Right ventricle myocardium inferior (tissue), 1 donor: ENCODE data around the gene NUAK2. TPM values are rescaled to one million over a fixed set of nuclear protein-coding genes. Genes with fewer than 3 reads are reported as not detected.
"Not testable (repeated sequence)": the region's sequence is repeated elsewhere in the genome, so short reads cannot be mapped to it uniquely, and the experiment has no call there.

Experiments used
- ATAC-seq: fragments of 200-7000 bp; cut with Tn5 transposase; one replicate; pipeline ENCODE4 v1.9.1; 2020; ENCODE audit warnings: mild to moderate bottlenecking, moderate library complexity
- DNase-seq: peaks from one replicate; pipeline ENCODE4 v3.0.0; 2021; ENCODE audit errors: missing footprints
- intact Hi-C: fragments of 100-400 bp; cut with DNase I; formaldehyde crosslinking; loops from one replicate; pipeline ENCODE4 v1.11.0; 2022
- long read RNA-seq: library from polyadenylated mRNA; unstranded; transcript quantifications from one replicate; pipeline ENCODE4 v2.0.0, GENCODE V29; 2021
- total RNA-seq: library from RNA; stranded (reverse); fragmentation: NEBNext Ultra II Directional; extraction: Animal tissue kit (Norgen Biotek cat#: 25700); gene quantifications from one replicate; pipeline ENCODE4 v1.2.1, GENCODE V29; 2021
- donor health status: DM: no; HTN: yes; CAD: no; lungs with severe emphysema.

NUAK2 gene
- total RNA-seq = 1.1 TPM
- long read RNA-seq = 0 reads

DNA sequence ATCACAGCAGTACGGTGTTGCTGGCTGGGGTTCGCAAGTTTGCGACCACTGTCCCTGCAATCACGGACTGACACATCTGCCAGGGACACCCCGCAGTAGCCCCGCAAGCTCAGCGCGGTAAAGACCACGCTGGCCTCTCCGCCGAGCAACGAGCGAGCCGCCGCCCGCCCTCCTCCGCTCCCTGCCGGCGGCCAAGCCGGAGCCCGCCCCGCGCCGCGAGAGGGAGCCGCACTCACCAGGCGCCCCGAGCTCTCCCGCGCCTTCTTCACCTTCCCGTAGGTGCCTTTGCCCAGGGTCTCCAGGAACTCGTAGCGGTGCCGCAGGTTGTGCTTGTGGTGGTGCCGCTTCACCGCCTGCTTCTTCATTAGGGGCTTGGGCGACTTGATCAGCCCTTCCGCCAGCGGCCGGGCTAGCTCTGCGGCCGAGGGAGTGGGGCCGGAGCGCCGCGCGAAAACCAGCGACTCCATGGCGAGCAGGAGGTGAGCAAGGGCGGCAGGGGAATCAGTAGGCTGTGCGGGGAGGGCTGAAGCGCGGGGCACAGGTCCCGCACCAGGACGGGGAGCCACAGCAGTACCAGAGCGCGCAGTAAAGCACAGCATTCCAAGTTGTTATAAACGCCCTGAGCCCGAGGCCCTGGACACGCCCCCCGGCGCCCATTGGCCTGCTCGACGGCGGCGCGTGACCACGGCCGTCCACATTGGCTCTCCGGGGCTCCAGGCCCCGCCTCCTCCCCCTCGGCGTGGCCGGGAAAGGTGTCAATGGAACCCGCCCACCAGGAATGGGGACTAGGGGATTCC, at the start of gene NUAK2:
NUAK2 (minus strand) TSS at position 584 of the 797 bp plus-strand sequence; CDS start at position 467, 117 bp downstream.
- intact Hi-C loops = loop anchor here (1.0 kb wide), 1 partner anchor 48 kb away; no protein-coding TSS in a partner anchor
- ATAC-seq = peak; percentile 93
- DNase-seq = peak; percentile 98

- DNase-seq = no peak
- intact Hi-C loops = no loop called here
Measured at GRCh38 chr1:205370780-205371179, 49.2 kb upstream of the NUAK2 start.

DNA sequence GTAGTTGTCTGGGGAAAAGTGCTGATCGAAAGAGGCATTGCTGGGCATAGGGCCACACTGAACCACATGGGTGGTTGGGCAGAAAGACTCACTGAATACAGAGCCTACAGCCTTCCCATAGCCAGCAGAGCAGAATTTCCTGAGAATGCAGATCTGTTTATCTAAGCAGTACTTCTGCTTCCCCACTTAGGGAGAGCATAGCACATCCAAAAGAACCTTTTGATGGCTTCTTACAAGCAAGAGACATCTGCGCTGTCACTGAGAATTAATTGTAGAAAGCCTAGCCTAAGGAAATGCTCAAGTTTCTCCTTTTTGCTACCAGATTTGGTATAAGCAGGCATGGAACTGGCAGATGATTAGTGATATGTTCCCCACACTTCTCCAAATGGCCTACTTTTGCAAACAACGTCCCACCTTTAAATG, 48.2 kb upstream of the NUAK2 start:
- DNase-seq = no peak
- intact Hi-C loops = no loop called here
- no peak for ATAC-seq

More at GRCh38 chr1:205370780-205371179, 49.2 kb upstream of the NUAK2 start:
- no peak for ATAC-seq

DNA sequence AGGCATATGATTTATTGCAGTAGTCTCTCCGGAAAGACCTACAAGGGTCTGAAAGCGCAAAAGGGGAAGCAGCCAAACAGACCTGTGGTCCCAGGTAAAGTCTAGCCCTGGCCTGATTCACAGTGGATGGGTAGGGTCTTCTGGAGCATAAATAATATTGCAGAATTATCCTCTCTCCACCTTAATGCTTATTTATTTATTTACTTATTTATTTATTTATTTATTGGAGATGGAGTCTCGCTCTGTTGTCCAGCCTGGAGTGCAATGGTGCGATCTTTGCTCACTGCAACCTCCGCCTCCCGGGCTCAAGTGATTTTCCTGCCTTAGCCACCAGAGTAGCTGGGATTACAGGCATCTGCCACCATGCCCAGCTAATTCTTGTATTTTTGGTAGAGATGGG, 46.9 kb upstream of the NUAK2 start:
- DNase-seq (no peak), ATAC-seq (no peak)
- intact Hi-C loops = no loop called here

DNA sequence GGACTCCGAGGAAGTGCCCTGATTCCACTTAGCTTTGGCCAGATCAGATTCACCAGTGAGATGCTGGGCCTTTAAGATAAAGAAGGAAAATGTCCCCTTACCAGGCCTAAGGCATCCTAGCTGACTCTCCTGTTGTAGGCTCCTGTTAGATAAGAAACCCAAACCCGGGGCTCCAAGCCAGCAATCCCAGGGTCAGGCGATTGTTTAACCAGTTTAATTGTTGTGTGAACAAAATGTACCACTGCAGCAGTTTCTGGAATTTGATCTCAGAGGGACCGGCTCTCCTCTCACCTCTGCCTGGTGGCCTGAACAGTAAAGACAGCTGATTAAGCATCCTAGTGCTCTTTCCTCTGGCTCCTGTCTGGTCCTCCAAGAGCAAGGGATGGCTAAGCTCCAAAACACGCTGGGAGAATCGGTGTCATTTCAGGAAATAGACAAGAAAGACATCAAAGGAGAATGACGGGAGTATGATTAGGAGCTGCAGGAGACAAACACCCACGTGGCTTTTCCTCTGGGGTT, 44.5 kb upstream of the NUAK2 start:
- no peak for ATAC-seq
- DNase-seq = no peak
- intact Hi-C loops = no loop called here

- DNase-seq, intact Hi-C loops, ATAC-seq: not testable (repeated sequence)
Measured at GRCh38 chr1:205365086-205365485, 43.5 kb upstream of the NUAK2 start.

GRCh38 chr1:205360891-205361290, 39.3 kb upstream of the NUAK2 start:
- DNase-seq = no peak
- intact Hi-C loops = no loop called here
- no peak for ATAC-seq

GRCh38 chr1:205359771-205360565, 38.4 kb upstream of the NUAK2 start:
- no peak for ATAC-seq

GRCh38 chr1:205358579-205358978, 37.0 kb upstream of the NUAK2 start:
- DNase-seq (no peak), ATAC-seq (no peak)
- intact Hi-C loops = no loop called here

More at GRCh38 chr1:205359771-205360565, 38.4 kb upstream of the NUAK2 start:
- DNase-seq = no peak
- intact Hi-C loops = no loop called here

GRCh38 chr1:205357567-205357966, 36.0 kb upstream of the NUAK2 start:
- ATAC-seq (no peak), DNase-seq (no peak)
- intact Hi-C loops = no loop called here

DNA sequence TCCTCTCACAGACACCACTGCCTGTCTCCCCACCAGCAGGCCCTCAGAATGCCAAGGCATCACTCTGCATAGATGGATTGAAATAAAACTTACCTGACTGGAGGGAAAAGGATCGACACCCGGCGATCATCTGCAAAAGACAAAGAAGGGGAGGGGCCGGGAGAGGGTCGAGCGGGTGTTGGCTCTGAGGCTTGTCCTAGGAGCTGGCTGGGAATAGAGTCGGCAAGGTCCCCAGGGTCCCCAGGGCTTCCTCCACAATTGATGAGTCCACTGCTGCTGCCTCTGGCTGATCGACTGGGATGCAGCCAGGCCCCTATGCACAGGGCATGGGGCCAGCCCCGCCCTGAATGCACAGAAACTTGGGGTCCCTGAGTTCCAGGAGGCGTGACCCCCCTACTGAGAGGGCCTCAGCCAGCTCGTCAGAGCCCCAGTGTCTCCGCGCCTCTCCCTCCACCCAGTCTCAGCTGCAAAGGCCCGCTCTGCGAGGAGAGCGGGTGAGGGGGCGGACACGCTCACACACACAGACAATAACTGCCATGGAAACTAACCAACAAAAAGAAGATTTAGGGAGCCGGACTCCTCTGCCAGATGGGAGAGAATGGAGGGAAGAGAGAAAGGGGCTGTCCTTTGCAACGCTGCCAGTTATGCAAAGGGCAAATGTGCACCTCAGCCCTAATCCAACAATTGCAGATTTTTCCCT, 35.0 kb upstream of the NUAK2 start, which contains the start of gene KLHDC8A:
KLHDC8A (minus strand) TSS at position 483 of the 700 bp plus-strand sequence. CDS start 13,318 bp downstream, outside the sequence.
- intact Hi-C loops = no loop called here
- DNase-seq = no peak
- ATAC-seq = peak; percentile 29

GRCh38 chr1:205355075-205355453, 33.5 kb upstream of the NUAK2 start:
- intact Hi-C loops = no loop called here
- DNase-seq (no peak), ATAC-seq (no peak)

DNA sequence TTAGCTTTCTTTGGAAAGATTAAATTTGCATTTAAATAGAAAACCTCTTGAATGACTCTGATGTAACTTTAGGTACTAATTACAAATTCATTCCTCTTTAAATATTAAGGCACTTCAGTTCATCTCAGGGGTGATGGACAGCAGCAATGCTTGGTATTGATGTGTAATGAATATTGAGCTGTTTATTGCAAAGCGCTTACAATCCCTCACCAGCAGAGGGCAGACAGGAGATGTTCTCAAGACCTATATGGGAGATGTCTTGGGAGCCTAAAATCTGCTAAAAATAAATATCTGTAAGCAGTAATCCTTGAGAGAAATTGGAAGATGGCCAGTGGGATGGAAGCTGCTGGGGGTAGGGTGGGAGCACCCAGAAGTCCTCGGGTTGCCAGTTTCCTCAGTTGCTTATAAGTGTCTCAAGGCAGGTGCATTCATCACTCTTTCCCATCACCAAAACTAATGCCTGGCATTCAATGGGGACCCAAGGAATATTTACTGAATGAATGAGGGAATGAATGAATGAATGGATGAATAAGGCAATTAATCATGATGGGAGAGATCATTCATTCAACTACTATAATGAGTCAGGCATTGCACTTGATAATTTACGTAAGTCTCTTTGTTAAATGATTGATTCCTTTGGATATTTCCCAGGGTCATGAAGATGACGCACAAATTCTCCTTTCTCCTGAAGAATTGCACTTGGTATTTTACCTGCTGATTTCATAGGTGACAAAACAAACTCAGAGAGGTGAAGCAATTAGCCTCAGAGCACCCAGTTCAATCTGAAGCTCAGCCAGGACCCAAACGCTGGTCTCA, 32.9 kb upstream of the NUAK2 start:
- ATAC-seq = no peak
- DNase-seq = no peak
- intact Hi-C loops = loop anchor here (5.0 kb wide), 2 partner anchors 133 to 168 kb away; no protein-coding TSS in a partner anchor

GRCh38 chr1:205353612-205354011, 32.1 kb upstream of the NUAK2 start:
- intact Hi-C loops = loop anchor here (5.0 kb wide), 2 partner anchors 134 to 169 kb away; no protein-coding TSS in a partner anchor
- no peak for DNase-seq
- no peak for ATAC-seq

DNA sequence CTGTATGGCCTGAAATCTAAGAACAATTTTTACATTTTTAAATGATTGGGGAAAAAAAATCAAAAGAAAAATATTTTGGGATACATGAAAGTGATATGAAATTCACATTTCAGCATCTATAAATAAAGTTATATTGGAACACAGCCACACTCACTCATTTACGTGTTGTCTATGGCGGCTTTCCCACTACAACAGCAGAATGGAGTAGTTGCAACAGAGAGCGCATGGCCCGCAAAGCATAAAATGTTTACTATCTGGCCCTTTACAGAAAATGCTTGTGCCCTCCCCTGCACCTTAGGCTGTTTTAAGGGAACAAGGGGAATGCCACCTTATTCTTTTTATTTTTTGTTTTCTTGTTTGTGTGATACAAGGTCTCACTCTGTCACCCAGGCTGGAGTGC, 31.6 kb upstream of the NUAK2 start:
- intact Hi-C loops = loop anchor here (5.0 kb wide), 2 partner anchors 134 to 169 kb away; no protein-coding TSS in a partner anchor
- DNase-seq (no peak), ATAC-seq (no peak)

DNA sequence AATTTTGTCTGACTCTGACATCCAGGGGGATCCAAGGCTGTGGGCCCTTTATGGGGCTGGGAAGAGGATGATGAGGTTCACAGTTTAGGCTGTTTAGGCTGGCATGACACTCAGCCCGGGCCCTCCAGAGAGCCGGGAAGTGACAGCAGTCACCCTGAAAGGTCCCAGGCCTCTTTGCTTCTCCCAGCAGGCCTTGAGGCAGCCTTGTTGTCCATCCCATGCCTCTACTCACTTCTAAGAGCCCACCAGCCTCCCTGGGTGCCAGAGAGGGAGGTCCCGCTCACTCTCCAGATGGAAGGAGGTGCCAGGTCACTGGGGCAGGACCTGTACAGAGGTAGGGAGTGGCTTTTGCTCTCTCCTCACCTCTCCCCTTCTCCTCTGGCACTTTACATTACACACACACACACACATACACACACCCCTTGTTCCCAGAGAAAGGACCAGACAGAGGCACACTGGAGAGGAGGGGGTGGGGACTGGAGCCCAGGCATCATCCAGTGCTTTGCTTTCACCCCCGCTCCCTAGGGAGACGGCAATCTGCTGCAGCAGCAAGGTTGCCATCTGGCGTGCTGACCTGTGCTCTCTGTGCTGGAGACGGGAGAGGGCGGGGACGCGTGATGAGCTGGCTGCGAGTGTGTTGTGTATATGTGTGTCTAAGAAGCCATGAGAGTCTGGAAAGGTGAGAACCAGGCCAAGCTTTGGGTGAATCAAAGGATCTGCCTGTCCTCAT, 30.6 kb upstream of the NUAK2 start:
- DNase-seq (no peak), ATAC-seq (peak; percentile 9)
- intact Hi-C loops = loop anchor here (5.0 kb wide), 2 partner anchors 135 to 170 kb away; no protein-coding TSS in a partner anchor

GRCh38 chr1:205350691-205351141, 29.2 kb upstream of the NUAK2 start:
- intact Hi-C loops = loop anchor here (5.0 kb wide), 2 partner anchors 137 to 172 kb away; no protein-coding TSS in a partner anchor
- ATAC-seq (no peak), DNase-seq (no peak)
